Hepatocyte (in vitro differentiated cells): Measurements from ENCODE around the gene RPUSD3.

Source experiments
- EZH2 ChIP-seq: fragments of 200-600 bp; sonication (generic); IDR thresholded peaks from 2 replicates; pipeline ENCODE4 v1.6.1; 2016; ENCODE audit warnings: antibody characterized with exemption, mild to moderate bottlenecking, borderline replicate concordance
- EZH2phosphoT487 ChIP-seq: fragments of 200-600 bp; sonication (generic); IDR thresholded peaks from one replicate; pipeline ENCODE4 v1.6.1; 2018; ENCODE audit warnings: antibody characterized with exemption, mild to moderate bottlenecking, low read depth, moderate library complexity; ENCODE audit not compliant: unreplicated experiment, severe bottlenecking
- TF ChIP-seq, protein P1 (sequence below): fragments of 200-600 bp; sonication (generic); IDR thresholded peaks from 2 replicates; pipeline ENCODE4 v1.5.1; 2016; ENCODE audit warnings: antibody characterized with exemption, mild to moderate bottlenecking; ENCODE audit not compliant: poor library complexity

DNA sequence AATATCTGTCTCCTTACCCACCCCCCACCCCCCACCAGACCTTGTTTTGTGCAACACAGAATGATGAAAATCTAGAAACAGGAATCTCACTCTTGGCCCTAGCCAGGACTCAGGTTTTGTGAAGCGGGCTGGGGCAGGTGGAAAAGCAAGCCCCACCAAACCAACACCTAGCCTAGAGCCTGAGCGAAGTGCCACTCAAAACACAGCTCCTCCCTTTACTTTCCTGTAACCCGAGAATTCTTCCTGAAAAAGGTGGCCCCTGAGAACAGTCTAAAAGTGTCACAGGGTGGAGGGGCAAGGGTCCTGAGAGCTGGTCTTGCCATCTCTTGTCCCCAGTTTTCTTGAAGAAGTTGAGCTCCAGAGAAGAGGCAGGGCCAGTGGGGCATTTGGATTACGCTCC is 17.4 kb upstream of the RPUSD3 start:
- TF ChIP-seq EZH2 (no peak), EZH2phosphoT487 (no peak)
- TF ChIP-seq, protein P1, sequence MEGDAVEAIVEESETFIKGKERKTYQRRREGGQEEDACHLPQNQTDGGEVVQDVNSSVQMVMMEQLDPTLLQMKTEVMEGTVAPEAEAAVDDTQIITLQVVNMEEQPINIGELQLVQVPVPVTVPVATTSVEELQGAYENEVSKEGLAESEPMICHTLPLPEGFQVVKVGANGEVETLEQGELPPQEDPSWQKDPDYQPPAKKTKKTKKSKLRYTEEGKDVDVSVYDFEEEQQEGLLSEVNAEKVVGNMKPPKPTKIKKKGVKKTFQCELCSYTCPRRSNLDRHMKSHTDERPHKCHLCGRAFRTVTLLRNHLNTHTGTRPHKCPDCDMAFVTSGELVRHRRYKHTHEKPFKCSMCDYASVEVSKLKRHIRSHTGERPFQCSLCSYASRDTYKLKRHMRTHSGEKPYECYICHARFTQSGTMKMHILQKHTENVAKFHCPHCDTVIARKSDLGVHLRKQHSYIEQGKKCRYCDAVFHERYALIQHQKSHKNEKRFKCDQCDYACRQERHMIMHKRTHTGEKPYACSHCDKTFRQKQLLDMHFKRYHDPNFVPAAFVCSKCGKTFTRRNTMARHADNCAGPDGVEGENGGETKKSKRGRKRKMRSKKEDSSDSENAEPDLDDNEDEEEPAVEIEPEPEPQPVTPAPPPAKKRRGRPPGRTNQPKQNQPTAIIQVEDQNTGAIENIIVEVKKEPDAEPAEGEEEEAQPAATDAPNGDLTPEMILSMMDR, result no peak
